Testis (tissue), 2 donors: ENCODE data around the gene HERPUD2.

Source experiments
- POLR2A ChIP-seq: fragments of 450-650 bp; IDR thresholded peaks from one replicate; pipeline ENCODE4 v1.6.1; 2017; ENCODE audit warnings: antibody characterized with exemption, mild to moderate bottlenecking, moderate library complexity
- TF ChIP-seq, protein P1 (sequence below), 3 experiments: fragments of 450-650 bp in 2 of 3; fragments of 200-600 bp in 1 of 3; sonication (generic) in 1 of 3; IDR thresholded peaks; one replicate each; pipeline ENCODE4 v1.5.1; 2016 to 2019; ENCODE audit warnings: antibody characterized with exemption in 3 of 3, mild to moderate bottlenecking in 2 of 3, moderate library complexity in 1 of 3

DNA sequence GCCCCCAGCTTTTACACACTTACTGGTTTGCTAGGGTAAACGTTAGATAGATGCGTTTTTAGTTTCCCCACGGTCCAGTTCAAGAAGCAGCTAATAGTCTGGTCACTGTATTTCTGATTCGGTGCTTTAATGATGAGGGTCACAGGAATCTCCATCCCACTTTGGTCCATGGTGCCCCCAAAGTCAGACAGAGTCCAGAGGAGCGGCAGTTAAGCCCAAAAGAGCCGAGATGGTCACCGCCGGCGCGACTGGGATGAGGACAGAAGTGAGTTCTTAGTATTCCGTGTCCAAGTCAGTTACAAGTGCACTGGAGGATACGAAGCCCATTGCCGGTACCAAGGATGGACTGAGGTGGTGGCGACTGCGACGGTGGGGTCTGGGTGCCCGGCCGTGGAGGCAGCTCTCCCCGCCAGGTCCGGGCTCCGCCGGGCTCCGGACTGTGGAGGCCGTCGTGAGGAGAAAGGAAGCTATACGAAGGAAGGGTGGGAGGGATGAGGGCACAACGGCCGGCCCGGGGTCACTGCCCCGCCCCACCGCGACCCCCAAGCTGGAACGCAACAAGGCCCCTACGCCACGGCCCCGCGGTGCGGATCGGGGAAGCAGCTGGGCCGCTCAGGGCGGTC, 663 bp downstream of the HERPUD2 start:
- TF ChIP-seq POLR2A: no peak
- TF ChIP-seq, protein P1, sequence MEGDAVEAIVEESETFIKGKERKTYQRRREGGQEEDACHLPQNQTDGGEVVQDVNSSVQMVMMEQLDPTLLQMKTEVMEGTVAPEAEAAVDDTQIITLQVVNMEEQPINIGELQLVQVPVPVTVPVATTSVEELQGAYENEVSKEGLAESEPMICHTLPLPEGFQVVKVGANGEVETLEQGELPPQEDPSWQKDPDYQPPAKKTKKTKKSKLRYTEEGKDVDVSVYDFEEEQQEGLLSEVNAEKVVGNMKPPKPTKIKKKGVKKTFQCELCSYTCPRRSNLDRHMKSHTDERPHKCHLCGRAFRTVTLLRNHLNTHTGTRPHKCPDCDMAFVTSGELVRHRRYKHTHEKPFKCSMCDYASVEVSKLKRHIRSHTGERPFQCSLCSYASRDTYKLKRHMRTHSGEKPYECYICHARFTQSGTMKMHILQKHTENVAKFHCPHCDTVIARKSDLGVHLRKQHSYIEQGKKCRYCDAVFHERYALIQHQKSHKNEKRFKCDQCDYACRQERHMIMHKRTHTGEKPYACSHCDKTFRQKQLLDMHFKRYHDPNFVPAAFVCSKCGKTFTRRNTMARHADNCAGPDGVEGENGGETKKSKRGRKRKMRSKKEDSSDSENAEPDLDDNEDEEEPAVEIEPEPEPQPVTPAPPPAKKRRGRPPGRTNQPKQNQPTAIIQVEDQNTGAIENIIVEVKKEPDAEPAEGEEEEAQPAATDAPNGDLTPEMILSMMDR (IDR thresholded peaks at IDR 0.05): no peak
